ENCODE results near the gene NFKB2.

NFKB2 gene

GRCh38 chr10:102426803-102427287 lies 31.3 kb downstream of the NFKB2 start:
- in situ Hi-C loops (cut with MboI; ENCODE audit: low sequenced_read_pairs, unreplicated experiment) = no loop called here
- no peak for DNase-seq (ENCODE audit: low spot score)
- TF ChIP-seq, protein P1, sequence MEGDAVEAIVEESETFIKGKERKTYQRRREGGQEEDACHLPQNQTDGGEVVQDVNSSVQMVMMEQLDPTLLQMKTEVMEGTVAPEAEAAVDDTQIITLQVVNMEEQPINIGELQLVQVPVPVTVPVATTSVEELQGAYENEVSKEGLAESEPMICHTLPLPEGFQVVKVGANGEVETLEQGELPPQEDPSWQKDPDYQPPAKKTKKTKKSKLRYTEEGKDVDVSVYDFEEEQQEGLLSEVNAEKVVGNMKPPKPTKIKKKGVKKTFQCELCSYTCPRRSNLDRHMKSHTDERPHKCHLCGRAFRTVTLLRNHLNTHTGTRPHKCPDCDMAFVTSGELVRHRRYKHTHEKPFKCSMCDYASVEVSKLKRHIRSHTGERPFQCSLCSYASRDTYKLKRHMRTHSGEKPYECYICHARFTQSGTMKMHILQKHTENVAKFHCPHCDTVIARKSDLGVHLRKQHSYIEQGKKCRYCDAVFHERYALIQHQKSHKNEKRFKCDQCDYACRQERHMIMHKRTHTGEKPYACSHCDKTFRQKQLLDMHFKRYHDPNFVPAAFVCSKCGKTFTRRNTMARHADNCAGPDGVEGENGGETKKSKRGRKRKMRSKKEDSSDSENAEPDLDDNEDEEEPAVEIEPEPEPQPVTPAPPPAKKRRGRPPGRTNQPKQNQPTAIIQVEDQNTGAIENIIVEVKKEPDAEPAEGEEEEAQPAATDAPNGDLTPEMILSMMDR (IDR thresholded peaks at IDR 0.05; ENCODE audit: borderline replicate concordance, control extremely low read depth, extremely low read depth, insufficient read depth, missing control alignments) = no peak

- DNase-seq (ENCODE audit: low spot score) = no peak
- TF ChIP-seq, protein P1 (IDR thresholded peaks at IDR 0.05; ENCODE audit: borderline replicate concordance, control extremely low read depth, extremely low read depth, insufficient read depth, missing control alignments) = no peak
- in situ Hi-C loops (cut with MboI; ENCODE audit: low sequenced_read_pairs, unreplicated experiment) = no loop called here
Observed at GRCh38 chr10:102429468-102429867, 34.0 kb downstream of the NFKB2 start.

- no peak for DNase-seq (ENCODE audit: low spot score)
- TF ChIP-seq, protein P1 (IDR thresholded peaks at IDR 0.05; ENCODE audit: borderline replicate concordance, control extremely low read depth, extremely low read depth, insufficient read depth, missing control alignments) = no peak
- in situ Hi-C loops (cut with MboI; ENCODE audit: low sequenced_read_pairs, unreplicated experiment) = no loop called here
Observed at GRCh38 chr10:102431452-102432124, 36.1 kb downstream of the NFKB2 start.

DNA sequence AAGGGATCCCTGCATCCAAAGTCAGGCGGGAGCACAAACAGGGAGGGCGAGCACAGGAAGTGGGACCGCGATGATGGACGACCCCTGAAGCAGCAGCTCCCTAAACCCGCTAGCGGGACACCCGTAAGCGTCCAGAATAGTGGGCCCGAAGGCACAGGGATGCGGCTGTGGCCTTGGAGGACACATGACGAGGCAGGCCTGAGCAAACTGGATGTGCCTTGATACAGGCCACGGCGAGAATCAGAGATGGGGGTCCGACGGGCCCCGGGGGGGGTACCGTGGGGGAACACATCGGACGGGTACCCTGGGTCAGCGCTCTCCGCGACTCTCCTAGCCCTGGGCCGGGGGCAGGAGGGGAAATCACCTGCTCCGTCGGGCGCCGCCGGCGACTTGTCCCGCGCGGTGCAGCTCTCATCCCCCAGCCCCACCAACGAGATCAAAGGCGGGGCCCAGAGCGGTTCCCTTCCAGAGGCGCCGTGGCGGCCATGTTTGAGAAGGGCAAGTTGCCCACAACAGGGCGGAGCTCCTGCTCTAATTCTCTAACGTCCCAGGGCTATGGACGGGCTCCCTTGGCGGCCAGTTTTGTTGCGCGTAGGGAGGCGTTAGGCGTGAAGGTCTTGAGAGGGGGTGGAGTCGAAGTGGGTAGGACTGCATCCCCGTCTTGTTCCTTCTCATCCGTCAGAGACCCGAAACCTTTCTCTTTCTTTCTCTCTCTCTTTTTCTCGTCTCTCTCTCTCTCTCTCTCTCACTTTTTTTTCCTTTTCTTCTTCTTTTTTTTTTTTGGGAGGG lies 36.9 kb downstream of the NFKB2 start, which contains the start of gene CUEDC2:
CUEDC2 (minus strand) TSS at position 413 of the 789 bp plus-strand sequence. CDS start 7,386 bp downstream, outside the sequence.
- DNase-seq (ENCODE audit: low spot score) = peak; percentile 95
- in situ Hi-C loops (cut with MboI; ENCODE audit: low sequenced_read_pairs, unreplicated experiment) = no loop called here
- TF ChIP-seq, protein P1 (IDR thresholded peaks at IDR 0.05; ENCODE audit: borderline replicate concordance, control extremely low read depth, extremely low read depth, insufficient read depth, missing control alignments) = no peak

DNA sequence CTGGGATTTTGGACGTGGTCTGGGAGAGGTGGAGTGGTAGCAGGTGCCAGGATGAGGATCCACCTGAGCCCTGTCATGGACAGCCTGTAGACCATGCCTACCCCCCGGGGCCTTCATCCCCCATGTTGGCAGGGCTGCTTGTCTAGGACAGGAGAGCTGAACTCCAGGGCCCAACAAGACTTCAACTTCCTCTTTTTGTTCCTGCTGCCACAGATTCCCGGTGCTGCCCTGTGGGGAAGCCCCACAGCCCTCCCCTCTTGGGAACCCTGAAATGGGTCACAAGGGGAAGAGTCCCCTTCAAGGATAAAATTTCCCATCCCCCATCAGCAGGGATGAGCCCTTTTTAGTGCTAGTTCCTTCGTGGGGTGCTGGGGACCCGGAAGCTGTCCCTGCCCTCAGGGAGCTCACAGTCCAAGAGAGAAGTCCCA lies 38.1 kb downstream of the NFKB2 start:
- TF ChIP-seq, protein P1 (IDR thresholded peaks at IDR 0.05; ENCODE audit: borderline replicate concordance, control extremely low read depth, extremely low read depth, insufficient read depth, missing control alignments) = no peak
- in situ Hi-C loops (cut with MboI; ENCODE audit: low sequenced_read_pairs, unreplicated experiment) = no loop called here
- DNase-seq (ENCODE audit: low spot score) = no peak

GRCh38 chr10:102434394-102435132 lies 39.1 kb downstream of the NFKB2 start:
- in situ Hi-C loops (cut with MboI; ENCODE audit: low sequenced_read_pairs, unreplicated experiment) = no loop called here
- no peak for DNase-seq (ENCODE audit: low spot score)
- TF ChIP-seq, protein P1 (IDR thresholded peaks at IDR 0.05; ENCODE audit: borderline replicate concordance, control extremely low read depth, extremely low read depth, insufficient read depth, missing control alignments) = no peak
